HEK293 (cell line): ENCODE results near the gene DUSP6.

Source experiments
- AEBP2 ChIP-seq: fragments of 450-650 bp; formaldehyde crosslinking; IDR thresholded peaks from 2 replicates; pipeline ENCODE4 v1.5.1; 2016; ENCODE audit warnings: missing biosample characterization, missing genetic modification characterization, borderline replicate concordance
- GLI4 ChIP-seq: fragments of 450-650 bp; formaldehyde crosslinking; IDR thresholded peaks from 2 replicates; pipeline ENCODE4 v1.5.1; 2016; ENCODE audit warnings: missing biosample characterization, missing genetic modification characterization
- GLIS1 ChIP-seq: fragments of 450-650 bp; formaldehyde crosslinking; IDR thresholded peaks from 2 replicates; pipeline ENCODE4 v1.5.1; 2016; ENCODE audit warnings: missing biosample characterization, missing genetic modification characterization
- MZF1 ChIP-seq: fragments of 450-650 bp; formaldehyde crosslinking; IDR thresholded peaks from 2 replicates; pipeline ENCODE4 v1.5.1; 2017; ENCODE audit warnings: missing biosample characterization, missing genetic modification characterization, borderline replicate concordance
- OSR2 ChIP-seq: fragments of 450-650 bp; formaldehyde crosslinking; IDR thresholded peaks from 2 replicates; pipeline ENCODE4 v1.5.1; 2016; ENCODE audit warnings: missing biosample characterization, missing genetic modification characterization
- PRDM1 ChIP-seq: fragments of 450-650 bp; formaldehyde crosslinking; IDR thresholded peaks from 2 replicates; pipeline ENCODE4; 2016; ENCODE audit warnings: missing biosample characterization, missing genetic modification characterization
- REST ChIP-seq: fragments of 450-650 bp; formaldehyde crosslinking; IDR thresholded peaks from 2 replicates; pipeline ENCODE4 v1.5.1; 2016; ENCODE audit warnings: missing biosample characterization, missing genetic modification characterization
- SCRT1 ChIP-seq: fragments of 450-650 bp; formaldehyde crosslinking; IDR thresholded peaks from 2 replicates; pipeline ENCODE4 v1.5.1; 2016; ENCODE audit warnings: missing biosample characterization, missing genetic modification characterization, borderline replicate concordance
- TSHZ1 ChIP-seq: fragments of 450-650 bp; formaldehyde crosslinking; IDR thresholded peaks from 2 replicates; pipeline ENCODE4 v1.5.1; 2016; ENCODE audit warnings: missing biosample characterization, missing genetic modification characterization, borderline replicate concordance
- YY2 ChIP-seq: fragments of 450-650 bp; formaldehyde crosslinking; IDR thresholded peaks from 2 replicates; pipeline ENCODE4 v1.5.1; 2016; ENCODE audit warnings: missing biosample characterization, missing genetic modification characterization
- ZBTB17 ChIP-seq: fragments of 450-650 bp; formaldehyde crosslinking; IDR thresholded peaks from 2 replicates; pipeline ENCODE4 v1.5.1; 2016; ENCODE audit warnings: missing biosample characterization, missing genetic modification characterization
- ZFP37 ChIP-seq: fragments of 450-650 bp; formaldehyde crosslinking; IDR thresholded peaks from 2 replicates; pipeline ENCODE4 v1.5.1; 2016; ENCODE audit warnings: missing biosample characterization, missing genetic modification characterization
- ZIC2 ChIP-seq: fragments of 450-650 bp; formaldehyde crosslinking; IDR thresholded peaks from 2 replicates; pipeline ENCODE4 v1.5.1; 2016; ENCODE audit warnings: missing biosample characterization, missing genetic modification characterization
- ZNF112 ChIP-seq: fragments of 450-650 bp; formaldehyde crosslinking; IDR thresholded peaks from 2 replicates; pipeline ENCODE4 v1.5.0; 2017; ENCODE audit warnings: missing biosample characterization, missing genetic modification characterization
- ZNF174 ChIP-seq: fragments of 450-650 bp; formaldehyde crosslinking; IDR thresholded peaks from 2 replicates; pipeline ENCODE4 v1.5.0; 2017; ENCODE audit warnings: missing biosample characterization, mild to moderate bottlenecking, missing genetic modification characterization
- ZNF211 ChIP-seq: fragments of 450-650 bp; formaldehyde crosslinking; IDR thresholded peaks from 2 replicates; pipeline ENCODE4 v1.5.1; 2016; ENCODE audit warnings: low read depth, missing biosample characterization, missing genetic modification characterization
- ZNF341 ChIP-seq: fragments of 450-650 bp; formaldehyde crosslinking; IDR thresholded peaks from 2 replicates; pipeline ENCODE4; 2016; ENCODE audit warnings: low read depth, missing biosample characterization, missing genetic modification characterization
- ZNF350 ChIP-seq: fragments of 450-650 bp; formaldehyde crosslinking; IDR thresholded peaks from 2 replicates; pipeline ENCODE4 v1.5.0; 2017; ENCODE audit warnings: missing biosample characterization, mild to moderate bottlenecking, missing genetic modification characterization
- ZNF362 ChIP-seq: fragments of 450-650 bp; formaldehyde crosslinking; IDR thresholded peaks from 2 replicates; pipeline ENCODE4 v1.5.1; 2016; ENCODE audit warnings: missing biosample characterization, missing genetic modification characterization
- ZNF423 ChIP-seq: fragments of 450-650 bp; formaldehyde crosslinking; IDR thresholded peaks from 2 replicates; pipeline ENCODE4 v1.5.1; 2016; ENCODE audit warnings: missing biosample characterization, missing genetic modification characterization
- ZNF510 ChIP-seq: fragments of 450-650 bp; formaldehyde crosslinking; IDR thresholded peaks from 2 replicates; pipeline ENCODE4 v1.5.1; 2018; ENCODE audit warnings: mild to moderate bottlenecking, missing genetic modification characterization, missing biosample characterization; ENCODE audit not compliant: insufficient replicate concordance
- ZNF600 ChIP-seq: fragments of 450-650 bp; formaldehyde crosslinking; IDR thresholded peaks from 2 replicates; pipeline ENCODE4 v1.5.1; 2016; ENCODE audit warnings: missing biosample characterization, missing genetic modification characterization
- ZNF704 ChIP-seq: fragments of 450-650 bp; formaldehyde crosslinking; IDR thresholded peaks from 2 replicates; pipeline ENCODE4 v1.5.1; 2016; ENCODE audit warnings: missing biosample characterization, missing genetic modification characterization
- ZNF747 ChIP-seq: fragments of 450-650 bp; formaldehyde crosslinking; IDR thresholded peaks from 2 replicates; pipeline ENCODE4 v1.5.1; 2016; ENCODE audit warnings: missing biosample characterization, missing genetic modification characterization
- ZNF776 ChIP-seq: fragments of 450-650 bp; formaldehyde crosslinking; IDR thresholded peaks from 2 replicates; pipeline ENCODE4 v1.5.0; 2017; ENCODE audit warnings: missing biosample characterization, missing genetic modification characterization, borderline replicate concordance
- ZSCAN18 ChIP-seq: fragments of 450-650 bp; formaldehyde crosslinking; IDR thresholded peaks from 2 replicates; pipeline ENCODE4 v1.5.1; 2016; ENCODE audit warnings: missing biosample characterization, missing genetic modification characterization
- ZSCAN30 ChIP-seq: fragments of 450-650 bp; IDR thresholded peaks from 2 replicates; pipeline ENCODE4 v1.5.1; 2018; ENCODE audit warnings: missing biosample characterization, mild to moderate bottlenecking, missing genetic modification characterization, moderate library complexity

DUSP6 gene

GRCh38 chr12:89352492-89353187 lies at the start of gene DUSP6 (continued):
- TF ChIP-seq ZNF423 (tag by site-specific recombination) (no peak), ZNF362 (no peak), GLI4 (tag by site-specific recombination) (0 out of 2 replicates have a peak, but pooled peaks have one; percentile 74), ZFP37 (peak; percentile 86), ZNF341 (tag by site-specific recombination) (peak; percentile 96), ZSCAN18 (no peak), AEBP2 (no peak), ZSCAN30 (tag by site-specific recombination) (peak; percentile 84), TSHZ1 (tag by site-specific recombination) (peak; percentile 91), ZNF747 (tag by site-specific recombination) (no peak), OSR2 (peak; percentile 93), ZNF600 (tag by site-specific recombination) (peak; percentile 95), GLIS1 (tag by site-specific recombination) (peak; percentile 79), ZNF510 (tag by site-specific recombination) (peak; percentile 44), ZIC2 (tag by site-specific recombination) (peak; percentile 74), ZNF112 (tag by site-specific recombination) (no peak), ZBTB17 (tag by site-specific recombination) (peak; percentile 68), REST (peak; percentile 45; the same call in 1 of the 2 replicates), ZNF704 (tag by site-specific recombination) (no peak), ZNF350 (tag by site-specific recombination) (no peak), ZNF211 (tag by site-specific recombination) (no peak), ZNF776 (tag by site-specific recombination) (no peak), YY2 (tag by site-specific recombination) (no peak), PRDM1 (peak; percentile 86), SCRT1 (tag by site-specific recombination) (peak; percentile 97), ZNF174 (tag by site-specific recombination) (no peak), MZF1 (peak; percentile 88)
